Measurements from ENCODE around the gene COG4.
"Not testable (repeated sequence)": the region's sequence is repeated elsewhere in the genome, so short reads cannot be mapped to it uniquely, and the experiment has no call there.

The COG4 gene

DNA sequence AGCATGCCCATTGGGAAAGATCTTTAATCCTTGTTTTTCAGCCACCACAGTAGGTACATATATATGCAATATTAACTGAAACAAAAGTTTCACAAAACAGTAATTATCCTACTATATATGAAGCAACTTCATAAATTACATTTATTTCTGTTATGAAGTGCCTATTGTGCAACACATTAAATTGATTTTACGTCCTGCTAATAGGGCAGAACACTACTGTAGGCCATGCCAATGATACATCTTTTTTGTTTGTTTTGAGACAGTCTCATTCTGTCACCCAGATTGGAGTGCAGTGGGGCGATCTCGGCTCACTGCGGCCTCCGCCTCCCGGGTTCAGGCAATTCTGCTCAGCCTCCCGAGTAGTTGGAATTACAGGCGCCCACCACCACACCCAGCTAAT, 29.3 kb upstream of the COG4 start:
- DNase-seq (ENCODE audit: low spot score) = no peak
- in situ Hi-C loops (cut with MboI; ENCODE audit: low sequenced_read_pairs, unreplicated experiment) = no loop called here
- TF ChIP-seq CTCF (IDR thresholded peaks at IDR 0.05; ENCODE audit: borderline replicate concordance, control extremely low read depth, extremely low read depth, insufficient read depth, missing control alignments) = no peak

GRCh38 chr16:70551788-70552187, 28.4 kb upstream of the COG4 start:
- DNase-seq (ENCODE audit: low spot score) = no peak
- TF ChIP-seq CTCF (IDR thresholded peaks at IDR 0.05; ENCODE audit: borderline replicate concordance, control extremely low read depth, extremely low read depth, insufficient read depth, missing control alignments) = no peak
- in situ Hi-C loops (cut with MboI; ENCODE audit: low sequenced_read_pairs, unreplicated experiment) = no loop called here

DNA sequence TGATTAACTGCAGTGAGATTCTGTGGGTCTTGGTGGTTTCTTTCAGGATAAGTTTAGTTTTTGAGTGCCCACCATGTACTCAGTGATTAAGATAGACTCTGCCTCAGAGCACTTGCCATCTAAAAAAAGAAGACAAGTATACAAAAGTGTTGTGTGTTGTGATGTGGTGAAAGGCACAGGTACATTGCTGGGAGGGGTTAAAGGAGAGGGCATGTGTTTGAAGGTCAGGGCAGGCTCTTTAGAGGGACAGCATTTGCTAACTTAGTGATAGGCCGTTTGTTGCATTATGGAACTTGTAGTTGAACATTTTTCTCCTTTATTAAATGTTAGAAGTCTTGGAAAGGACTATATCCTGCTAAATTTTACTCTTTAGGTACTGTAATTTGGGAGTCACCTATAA, 26.7 kb upstream of the COG4 start:
- no peak for TF ChIP-seq CTCF (IDR thresholded peaks at IDR 0.05; ENCODE audit: borderline replicate concordance, control extremely low read depth, extremely low read depth, insufficient read depth, missing control alignments)
- DNase-seq (ENCODE audit: low spot score) = no peak
- in situ Hi-C loops (cut with MboI; ENCODE audit: low sequenced_read_pairs, unreplicated experiment) = no loop called here

DNA sequence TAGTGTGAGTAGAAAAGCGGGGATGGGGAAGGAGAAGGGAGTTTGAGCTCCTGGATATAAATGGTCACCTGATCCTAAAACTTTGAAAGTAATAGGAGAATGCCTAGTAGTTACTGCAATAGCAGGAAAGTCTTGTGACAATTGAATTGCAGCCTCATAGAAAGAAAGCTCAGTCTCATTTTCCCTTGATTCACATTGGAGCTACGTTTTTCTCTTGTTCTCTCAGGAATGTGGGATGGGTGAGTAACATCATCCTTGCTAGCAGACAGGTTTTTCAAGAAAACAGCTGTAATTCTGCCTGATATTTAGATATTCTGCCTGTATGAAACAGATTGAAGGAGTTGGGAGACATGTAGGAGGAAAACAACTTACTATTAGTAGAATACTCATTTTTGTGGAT, 25.6 kb upstream of the COG4 start:
- no peak for TF ChIP-seq CTCF (IDR thresholded peaks at IDR 0.05; ENCODE audit: borderline replicate concordance, control extremely low read depth, extremely low read depth, insufficient read depth, missing control alignments)
- in situ Hi-C loops (cut with MboI; ENCODE audit: low sequenced_read_pairs, unreplicated experiment) = no loop called here
- DNase-seq (ENCODE audit: low spot score) = no peak

DNA sequence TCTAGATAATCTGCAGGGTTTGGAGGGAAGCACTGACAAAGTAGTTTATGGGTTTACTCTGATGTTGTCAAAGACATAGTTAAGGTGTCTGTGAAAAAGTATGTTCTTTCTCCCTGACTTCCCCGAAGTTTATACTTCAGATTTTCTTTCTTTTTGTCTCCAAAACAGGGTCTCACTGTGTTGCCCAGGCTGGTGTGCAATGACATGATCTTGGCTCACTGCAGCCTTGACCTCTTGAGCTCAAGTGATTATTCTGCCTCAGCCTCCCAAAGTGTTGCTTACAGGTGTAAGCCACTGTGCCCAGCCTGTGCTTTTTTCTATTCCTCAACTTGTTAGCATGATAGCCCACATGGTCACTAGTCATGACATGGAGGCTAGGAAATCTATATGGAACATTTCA, 21.2 kb upstream of the COG4 start:
- in situ Hi-C loops (cut with MboI; ENCODE audit: low sequenced_read_pairs, unreplicated experiment) = no loop called here
- no peak for TF ChIP-seq CTCF (IDR thresholded peaks at IDR 0.05; ENCODE audit: borderline replicate concordance, control extremely low read depth, extremely low read depth, insufficient read depth, missing control alignments)

DNA sequence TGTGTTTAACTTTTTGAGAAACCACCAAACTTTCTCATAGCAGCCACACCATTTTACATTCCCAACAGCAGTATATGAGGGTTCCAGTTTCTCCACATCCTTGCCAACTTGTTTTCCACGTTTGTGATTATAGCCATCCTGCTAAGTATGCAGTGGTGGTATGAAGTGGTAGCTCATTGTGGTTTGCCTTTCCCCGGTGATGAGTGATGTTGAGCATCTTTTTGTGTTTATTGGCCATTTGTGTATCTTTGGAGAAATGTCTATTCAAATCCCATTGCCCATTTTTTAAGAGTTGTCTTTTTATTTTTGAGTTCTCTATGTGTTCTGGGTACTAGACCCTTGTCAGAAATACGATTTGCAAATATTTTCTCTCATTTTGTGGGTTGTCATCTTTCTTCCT, 17.6 kb upstream of the COG4 start:
- TF ChIP-seq CTCF (IDR thresholded peaks at IDR 0.05; ENCODE audit: borderline replicate concordance, control extremely low read depth, extremely low read depth, insufficient read depth, missing control alignments) = no peak
- DNase-seq (ENCODE audit: low spot score) = no peak
- in situ Hi-C loops (cut with MboI; ENCODE audit: low sequenced_read_pairs, unreplicated experiment) = no loop called here

More for the DNA sequence above, 21.2 kb upstream of the COG4 start:
- no peak for DNase-seq (ENCODE audit: low spot score)

DNA sequence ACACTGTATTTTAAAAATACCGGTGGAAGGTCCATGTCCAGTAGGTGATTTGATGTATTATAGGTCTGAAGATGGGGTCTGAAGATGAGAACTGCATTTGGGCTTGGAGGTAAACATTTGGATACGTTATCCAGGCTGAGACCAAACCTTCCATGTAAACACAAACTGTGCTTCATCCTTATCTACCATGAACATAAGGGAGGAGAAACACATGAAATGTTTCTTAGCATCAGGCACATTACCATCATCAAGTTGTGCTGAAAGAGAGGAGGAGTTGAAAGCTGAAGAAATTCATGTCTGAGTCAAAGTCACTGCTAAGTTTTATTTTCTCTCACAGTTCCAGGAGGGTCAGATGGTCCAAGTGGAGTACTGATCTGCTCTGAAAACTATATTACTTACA, 11.6 kb upstream of the COG4 start:
- DNase-seq (ENCODE audit: low spot score) = no peak
- in situ Hi-C loops (cut with MboI; ENCODE audit: low sequenced_read_pairs, unreplicated experiment) = no loop called here
- TF ChIP-seq CTCF (IDR thresholded peaks at IDR 0.05; ENCODE audit: borderline replicate concordance, control extremely low read depth, extremely low read depth, insufficient read depth, missing control alignments) = no peak

DNA sequence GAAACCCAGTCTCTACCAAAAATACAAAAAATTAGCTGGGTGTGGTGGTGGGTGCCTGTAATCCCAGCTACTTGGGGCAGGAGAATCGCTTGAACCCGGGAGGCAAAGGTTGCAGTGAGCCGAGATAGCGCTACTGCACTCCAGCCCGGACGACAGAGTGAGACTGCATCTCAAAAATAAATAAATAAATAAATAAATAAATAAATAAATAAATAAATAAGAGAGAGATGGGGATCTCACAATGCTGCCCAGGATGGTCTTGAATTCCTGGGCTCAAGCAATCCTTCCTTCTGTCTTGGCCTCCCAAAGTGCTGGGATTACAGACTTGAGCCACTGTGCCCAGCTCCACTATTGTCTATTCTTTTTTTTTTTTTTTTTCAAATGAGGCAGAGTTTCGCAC, 6.6 kb upstream of the COG4 start:
- DNase-seq (ENCODE audit: low spot score); in situ Hi-C loops (cut with MboI; ENCODE audit: low sequenced_read_pairs, unreplicated experiment): not testable (repeated sequence)
